Endothelial cell of umbilical vein (primary cell): ENCODE data around the gene MMD. TPM values are rescaled to one million over a fixed set of nuclear protein-coding genes. Genes with fewer than 3 reads are reported as not detected.

Experiments
- BruUV-seq: library from RNA; stranded (reverse); fragments of 400-500 nt; replicated peaks from 2 replicates; lab custom pipeline; 2021; lab: Mats Ljungman, UMichigan
- CTCF ChIA-PET: fragments of 300-600, 350-600 bp; sonication (Branson Sonifier 250); formaldehyde crosslinking; loops from one replicate; lab custom pipeline; 2021; ENCODE audit warnings: antibody characterized with exemption, inconsistent platforms; lab: Charles Lee
- POLR2A ChIA-PET: fragments of 300-600, 350-600 bp; sonication (Branson Sonifier 250); formaldehyde crosslinking; loops from one replicate; lab custom pipeline; 2021; ENCODE audit warnings: antibody characterized with exemption, inconsistent platforms; lab: Charles Lee
- DNase-seq: peaks from one replicate; pipeline ENCODE4 v3.0.0-alpha.2; 2011; ENCODE audit warnings: low read depth, low spot score
- FAIRE-seq: peaks from 2 replicates; lab custom pipeline; 2011; peaks lifted over from hg19 to GRCh38; lab: Jason Lieb, UNC
- H2AFZ ChIP-seq: 2 replicates; pipeline ENCODE4 v1.6.0; 2012; ENCODE audit warnings: low read depth, low read length, control low read depth, inconsistent platforms
- H3K27ac ChIP-seq: 2 replicates; pipeline ENCODE4 v1.5.1; 2011; ENCODE audit warnings: low read depth, mild to moderate bottlenecking, control low read depth, low read length, moderate library complexity; ENCODE audit not compliant: insufficient read depth
- H3K27me3 ChIP-seq, 2 experiments: 2 replicates each; pipeline versions ENCODE4 v1.6.0 to v1.6.1; 2011; ENCODE audit warnings: low read length in 2 of 2, mixed read lengths in 1 of 2; ENCODE audit not compliant: control insufficient read depth in 2 of 2, insufficient read depth in 2 of 2
- H3K36me3 ChIP-seq, 2 experiments: 2 replicates in 1 of 2; 3 replicates in 1 of 2; pipeline ENCODE4 v1.5.1; 2011; ENCODE audit warnings: low read length in 2 of 2, mild to moderate bottlenecking in 1 of 2, moderate library complexity in 1 of 2; ENCODE audit not compliant: control insufficient read depth in 2 of 2, insufficient read depth in 2 of 2; ENCODE audit errors: extremely low read depth in 1 of 2
- H3K4me1 ChIP-seq: 3 replicates; pipeline ENCODE4 v1.5.1; 2011; ENCODE audit warnings: mild to moderate bottlenecking, low read length; ENCODE audit not compliant: control insufficient read depth, insufficient read depth; ENCODE audit errors: extremely low read depth
- H3K4me2 ChIP-seq: 2 replicates; pipeline ENCODE4 v1.6.1; 2011; ENCODE audit warnings: low read length, control low read depth, mixed read lengths; ENCODE audit not compliant: insufficient read depth
- H3K4me3 ChIP-seq, 3 experiments: fragments of 200-600 bp in 1 of 3; sonication (generic), shearing (Covaris generic) in 1 of 3; replicated peaks in 1 of 3; 2 replicates each; pipeline ENCODE4 v1.5.1; 2011 to 2016; ENCODE audit warnings: control low read depth in 3 of 3, low read length in 3 of 3, mild to moderate bottlenecking in 2 of 3, inconsistent platforms in 1 of 3, low read depth in 1 of 3, moderate library complexity in 1 of 3; ENCODE audit not compliant: insufficient read depth in 1 of 3
- H3K79me2 ChIP-seq: 2 replicates; pipeline ENCODE4 v1.6.0; 2012; ENCODE audit warnings: low read length, inconsistent platforms; ENCODE audit not compliant: control insufficient read depth, insufficient read depth
- H3K9ac ChIP-seq: replicated peaks from 2 replicates; pipeline ENCODE3; 2011; ENCODE audit warnings: low read length, control low read depth; ENCODE audit not compliant: insufficient read depth; ENCODE audit errors: extremely low read depth
- H3K9me1 ChIP-seq: replicated peaks from 3 replicates; pipeline ENCODE4 v1.6.0; 2011; ENCODE audit warnings: mild to moderate bottlenecking, low read length; ENCODE audit not compliant: control insufficient read depth, insufficient read depth; ENCODE audit errors: extremely low read depth
- H3K9me3 ChIP-seq: replicated peaks from 2 replicates; pipeline ENCODE4 v1.5.1; 2012; ENCODE audit warnings: low read length, inconsistent platforms; ENCODE audit not compliant: control insufficient read depth, insufficient read depth
- H4K20me1 ChIP-seq: replicated peaks from 2 replicates; pipeline ENCODE3; 2011; ENCODE audit warnings: mild to moderate bottlenecking, low read length; ENCODE audit not compliant: control insufficient read depth, insufficient read depth; ENCODE audit errors: extremely low read depth
- CTCF ChIP-seq, 2 donors: IDR thresholded peaks; 1 replicate in 1 of 2; 2 replicates in 1 of 2; pipeline ENCODE4 v1.5.1; 2011; ENCODE audit warnings: low read length in 2 of 2, mild to moderate bottlenecking in 2 of 2, moderate library complexity in 2 of 2, control low read depth in 1 of 2, inconsistent platforms in 1 of 2, low read depth in 1 of 2; ENCODE audit not compliant: insufficient read depth in 1 of 2; ENCODE audit errors: extremely low read depth in 1 of 2
- EZH2 ChIP-seq: IDR thresholded peaks from 2 replicates; pipeline ENCODE4 v1.6.1; 2012; ENCODE audit warnings: borderline replicate concordance, low read depth, mild to moderate bottlenecking, moderate library complexity, low read length, inconsistent platforms; ENCODE audit not compliant: severe bottlenecking
- FOS ChIP-seq: IDR thresholded peaks from 2 replicates; pipeline ENCODE4 v1.6.1; 2011; ENCODE audit warnings: mild to moderate bottlenecking, low read length, moderate library complexity, borderline replicate concordance; ENCODE audit not compliant: insufficient read depth
- GATA2 ChIP-seq: IDR thresholded peaks from 2 replicates; pipeline ENCODE4 v1.7.0; 2011; ENCODE audit warnings: low read depth, mild to moderate bottlenecking, moderate library complexity, mixed read lengths, low read length; ENCODE audit not compliant: insufficient read length, insufficient read depth
- JUN ChIP-seq: IDR thresholded peaks from 2 replicates; pipeline ENCODE4 v1.6.1; 2011; ENCODE audit warnings: borderline replicate concordance, low read depth; ENCODE audit not compliant: insufficient read length, insufficient read depth
- MAX ChIP-seq: IDR thresholded peaks from 2 replicates; pipeline ENCODE4 v1.6.1; 2011; ENCODE audit not compliant: insufficient read depth, insufficient read length
- MYC ChIP-seq: IDR thresholded peaks from one replicate; pipeline ENCODE4 v1.6.1; 2011; ENCODE audit warnings: mild to moderate bottlenecking, low read depth, low read length
- POLR2A ChIP-seq: IDR thresholded peaks from 2 replicates; pipeline ENCODE4 v1.6.1; 2012; ENCODE audit warnings: low read depth, mild to moderate bottlenecking, control low read depth, low read length
- POLR2AphosphoS5 ChIP-seq: IDR thresholded peaks from 2 replicates; pipeline ENCODE4 v1.6.1; 2012; ENCODE audit warnings: low read depth, mild to moderate bottlenecking, control low read depth, low read length, moderate library complexity; ENCODE audit not compliant: insufficient read depth
- dilution Hi-C: fragments of 300-500 bp; cut with MboI; formaldehyde crosslinking; loops from one replicate; pipeline ENCODE4 v1.15.0; 2019; ENCODE audit warnings: low sequenced_read_pairs; ENCODE audit not compliant: extremely low pct_ligation_motif_present
- intact Hi-C: fragments of 100-400 bp; cut with micrococcal nuclease; formaldehyde crosslinking; loops from one replicate; pipeline ENCODE4 v1.10.0; 2022
- polyA plus RNA-seq, 4 experiments: library from polyadenylated mRNA; depleted of rRNA in 3 of 4; stranded (reverse) in 3 of 4; unstranded in 1 of 4; fragments of >200 nt; gene quantifications; 2 replicates each; pipeline versions ENCODE4 v1.2.1 to v1.2.3, GENCODE V29; 2011 to 2012; ENCODE audit warnings: missing spikeins in 1 of 4
- total RNA-seq: library from RNA; stranded (reverse); gene quantifications from 2 replicates; pipeline ENCODE4 v1.2.3, GENCODE V29; 2021

MMD gene
- total and polyA plus RNA-seq, 2 donors (not counting 3 experiments of a cell fraction or from before 2014, with no cell fraction given) = 5.6 to 9.3 TPM

- POLR2A ChIA-PET = no interaction called here
- Histone ChIP-seq H4K20me1 (no peaks in the 10 kb centered on the region), H3K27ac (peak overlapping the region; percentile 47), H3K4me1 (peaks cover 9% of the 10 kb centered on the region), H3K4me2 (no peak overlapping the region), H3K9me1 (no peaks in the 10 kb centered on the region), H3K9ac (no peak overlapping the region), H2AFZ (peak overlapping the region; percentile 79), H3K9me3 (no peaks in the 10 kb centered on the region), H3K4me3 (no peak overlapping the region), H3K36me3 (no peaks in the 10 kb centered on the region), H3K79me2 (no peaks in the 10 kb centered on the region), H3K27me3 (no peaks in the 10 kb centered on the region)
- intact Hi-C loops = loop anchor here (2.0 kb wide), 1 partner anchor 31 kb away; the partner anchor contains the start of gene MMD
- CTCF ChIA-PET = interaction anchor here (0.6 to 1.7 kb wide), 2 partner anchors 11 to 62 kb away, joined by 3 to 6 read pairs; no protein-coding TSS in a partner anchor
- dilution Hi-C loops = no loop called here
- FAIRE-seq = peak; percentile 85
- BruUV-seq = no TSS peak
- peak; percentile 64 for DNase-seq
- TF ChIP-seq EZH2 (no peak), GATA2 (no peak), FOS (peak; percentile 70), POLR2A (no peak), POLR2AphosphoS5 (peak; percentile 48), CTCF (IDR thresholded peaks at IDR 0.05; ENCODE audit: extremely low read depth in 1 of 2, insufficient read depth in 1 of 2, low read depth in 1 of 2, low read length in 2 of 2) (no peak), JUN (no peak), MAX (peak; percentile 69), MYC (peak; percentile 91)
Measured at GRCh38 chr17:55452139-55452790, 30.6 kb upstream of the MMD start.
